Left ventricle myocardium inferior (tissue), 1 donor: Measurements from ENCODE around the gene GNG5. TPM values are rescaled to one million over a fixed set of nuclear protein-coding genes. Genes with fewer than 3 reads are reported as not detected.

Source experiments
- DNase-seq: peaks from one replicate; pipeline ENCODE4 v3.0.0-alpha.2; 2020
- H3K27ac ChIP-seq: fragments of 200-600 bp; replicated peaks from 2 replicates; pipeline ENCODE4 v1.8.0; 2021
- H3K27me3 ChIP-seq: fragments of 200-600 bp; 2 replicates; pipeline ENCODE4 v1.8.0; 2021; ENCODE audit warnings: low read depth
- H3K36me3 ChIP-seq: fragments of 200-600 bp; 2 replicates; pipeline ENCODE4 v1.8.0; 2021
- H3K4me1 ChIP-seq: fragments of 200-600 bp; 2 replicates; pipeline ENCODE4 v1.8.0; 2021
- H3K4me3 ChIP-seq: fragments of 200-600 bp; 2 replicates; pipeline ENCODE4 v1.8.0; 2021; ENCODE audit warnings: mild to moderate bottlenecking, moderate library complexity
- H3K9me3 ChIP-seq: fragments of 200-600 bp; replicated peaks from 2 replicates; pipeline ENCODE4 v1.8.0; 2021
- intact Hi-C: fragments of 100-400 bp; cut with micrococcal nuclease; formaldehyde crosslinking; loops from one replicate; pipeline ENCODE4 v1.11.0; 2022
- total RNA-seq: library from RNA; stranded (reverse); fragmentation: NEBNext Ultra II Directional; extraction: Animal tissue kit (Norgen Biotek cat#: 25700); gene quantifications from one replicate; pipeline ENCODE4 v1.2.1, GENCODE V29; 2021
- TF ChIP-seq, protein P1 (sequence below): fragments of 200-600 bp; IDR thresholded peaks from 2 replicates; pipeline ENCODE4 v1.8.0; 2021; ENCODE audit warnings: antibody characterized with exemption, mild to moderate bottlenecking, borderline replicate concordance
- donor health status: DM: no; HTN: yes; CAD: no; lungs with severe emphysema.

GNG5 gene
- total RNA-seq, 1 donor from 2014 or later, result 170 TPM

DNA sequence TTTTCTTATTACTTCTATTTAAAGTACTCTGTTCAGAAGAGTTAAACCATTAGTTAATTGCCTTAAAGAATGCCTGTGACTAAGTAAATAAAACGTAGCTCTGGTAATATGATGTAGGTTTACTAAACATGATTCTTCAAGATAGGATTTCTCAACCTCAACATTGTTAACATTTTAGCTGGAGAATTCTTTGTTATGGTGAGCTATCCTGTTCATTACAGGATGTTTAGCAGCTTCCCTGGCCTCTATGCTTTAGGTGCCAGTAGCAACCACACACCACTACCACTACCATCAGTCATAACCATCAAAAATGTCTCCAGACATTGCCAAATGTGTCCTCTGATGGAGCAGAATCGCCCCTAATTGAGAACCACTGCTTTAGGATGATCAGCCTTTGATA, 16.6 kb downstream of the GNG5 start:
- no peak overlapping the region for H3K4me3 ChIP-seq
- H3K4me1 ChIP-seq, result peaks cover 41% of the 10 kb centered on the region
- TF ChIP-seq, protein P1, sequence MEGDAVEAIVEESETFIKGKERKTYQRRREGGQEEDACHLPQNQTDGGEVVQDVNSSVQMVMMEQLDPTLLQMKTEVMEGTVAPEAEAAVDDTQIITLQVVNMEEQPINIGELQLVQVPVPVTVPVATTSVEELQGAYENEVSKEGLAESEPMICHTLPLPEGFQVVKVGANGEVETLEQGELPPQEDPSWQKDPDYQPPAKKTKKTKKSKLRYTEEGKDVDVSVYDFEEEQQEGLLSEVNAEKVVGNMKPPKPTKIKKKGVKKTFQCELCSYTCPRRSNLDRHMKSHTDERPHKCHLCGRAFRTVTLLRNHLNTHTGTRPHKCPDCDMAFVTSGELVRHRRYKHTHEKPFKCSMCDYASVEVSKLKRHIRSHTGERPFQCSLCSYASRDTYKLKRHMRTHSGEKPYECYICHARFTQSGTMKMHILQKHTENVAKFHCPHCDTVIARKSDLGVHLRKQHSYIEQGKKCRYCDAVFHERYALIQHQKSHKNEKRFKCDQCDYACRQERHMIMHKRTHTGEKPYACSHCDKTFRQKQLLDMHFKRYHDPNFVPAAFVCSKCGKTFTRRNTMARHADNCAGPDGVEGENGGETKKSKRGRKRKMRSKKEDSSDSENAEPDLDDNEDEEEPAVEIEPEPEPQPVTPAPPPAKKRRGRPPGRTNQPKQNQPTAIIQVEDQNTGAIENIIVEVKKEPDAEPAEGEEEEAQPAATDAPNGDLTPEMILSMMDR, result no peak
- intact Hi-C loops, result no loop called here
- no peaks in the 10 kb centered on the region for H3K9me3 ChIP-seq
- H3K36me3 ChIP-seq, result peaks cover 68% of the 10 kb centered on the region
- H3K27ac ChIP-seq, result peak overlapping the region; percentile 5
- H3K27me3 ChIP-seq, result no peaks in the 10 kb centered on the region
- no peak for DNase-seq

DNA sequence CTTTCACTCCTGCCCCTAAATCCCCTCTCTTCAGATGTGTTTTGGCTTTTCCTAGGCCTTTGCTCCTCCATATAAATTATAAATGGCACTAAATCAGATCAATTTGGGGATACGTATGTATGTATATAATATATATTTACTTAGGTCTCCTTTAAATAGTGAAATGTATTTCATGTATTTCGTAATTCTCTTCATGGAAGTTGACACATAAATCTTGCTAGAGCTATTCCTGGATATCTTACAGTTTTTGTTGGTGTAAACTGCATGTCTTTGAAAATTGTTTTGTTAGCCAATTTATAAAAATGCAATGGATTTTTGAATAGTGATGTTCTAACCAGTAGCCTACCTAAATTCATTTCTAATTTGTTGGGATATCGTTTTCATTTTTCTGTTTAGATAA, 18.3 kb downstream of the GNG5 start:
- peaks cover 39% of the 10 kb centered on the region for H3K4me1 ChIP-seq
- no peak for DNase-seq
- intact Hi-C loops, result no loop called here

DNA sequence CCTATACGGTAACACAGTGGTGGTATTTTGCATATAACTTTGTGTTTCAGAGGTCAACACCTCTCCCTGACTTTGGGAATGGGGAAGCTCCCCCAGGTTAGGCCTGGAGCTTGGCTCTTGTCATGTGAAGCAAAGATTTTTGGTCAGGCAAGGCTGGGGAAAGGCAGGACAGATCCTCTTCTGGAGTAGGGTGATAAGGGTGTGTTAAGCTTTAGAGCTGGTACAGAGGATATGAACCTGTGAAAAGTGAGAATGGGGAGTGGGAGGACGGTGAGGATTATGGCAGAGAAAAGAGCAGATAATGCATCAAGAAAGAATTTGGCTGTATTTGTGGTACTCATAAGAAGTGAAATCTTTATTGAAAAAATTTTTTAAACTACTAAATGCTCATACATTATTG, 25.1 kb downstream of the GNG5 start:
- intact Hi-C loops, result no loop called here
- Histone ChIP-seq H3K36me3 (peaks cover 41% of the 10 kb centered on the region), H3K9me3 (no peaks in the 10 kb centered on the region), H3K27ac (no peak overlapping the region), H3K4me3 (no peak overlapping the region), H3K27me3 (peaks cover 19% of the 10 kb centered on the region), H3K4me1 (peaks cover 47% of the 10 kb centered on the region)
- DNase-seq, result no peak
- TF ChIP-seq, protein P1, result no peak

More for the DNA sequence above, 18.3 kb downstream of the GNG5 start:
- no peak overlapping the region for H3K4me3 ChIP-seq
- no peak overlapping the region for H3K27ac ChIP-seq
- no peaks in the 10 kb centered on the region for H3K9me3 ChIP-seq
- H3K27me3 ChIP-seq, result no peaks in the 10 kb centered on the region
- peaks cover 71% of the 10 kb centered on the region for H3K36me3 ChIP-seq
- TF ChIP-seq, protein P1, result no peak

DNA sequence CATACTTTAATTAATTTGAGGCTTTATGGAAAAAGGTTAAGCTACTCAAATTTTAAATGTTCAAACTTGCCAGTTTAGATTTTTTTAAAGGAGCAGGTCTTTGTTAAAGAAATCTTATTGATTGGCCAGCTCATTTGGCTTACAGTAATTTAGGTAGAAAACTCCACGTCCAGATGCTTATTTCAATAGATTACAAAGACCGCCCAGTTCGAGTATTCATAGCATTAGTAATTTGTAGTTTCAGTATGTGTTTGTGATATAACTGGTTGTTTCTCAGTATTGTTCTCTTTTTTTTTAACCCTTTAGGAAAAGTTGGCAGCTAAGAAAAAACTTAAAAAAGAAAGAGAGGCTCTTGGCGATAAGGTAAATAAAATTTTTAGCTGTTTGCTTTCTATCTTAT, 25.7 kb downstream of the GNG5 start:
- no peak for DNase-seq
- peaks cover 38% of the 10 kb centered on the region for H3K36me3 ChIP-seq
- H3K4me1 ChIP-seq, result peaks cover 47% of the 10 kb centered on the region
- TF ChIP-seq, protein P1, result no peak
- H3K27ac ChIP-seq, result no peak overlapping the region
- intact Hi-C loops, result no loop called here
- H3K9me3 ChIP-seq, result no peaks in the 10 kb centered on the region
- peaks cover 25% of the 10 kb centered on the region for H3K27me3 ChIP-seq
- peak overlapping the region; percentile 86 for H3K4me3 ChIP-seq

DNA sequence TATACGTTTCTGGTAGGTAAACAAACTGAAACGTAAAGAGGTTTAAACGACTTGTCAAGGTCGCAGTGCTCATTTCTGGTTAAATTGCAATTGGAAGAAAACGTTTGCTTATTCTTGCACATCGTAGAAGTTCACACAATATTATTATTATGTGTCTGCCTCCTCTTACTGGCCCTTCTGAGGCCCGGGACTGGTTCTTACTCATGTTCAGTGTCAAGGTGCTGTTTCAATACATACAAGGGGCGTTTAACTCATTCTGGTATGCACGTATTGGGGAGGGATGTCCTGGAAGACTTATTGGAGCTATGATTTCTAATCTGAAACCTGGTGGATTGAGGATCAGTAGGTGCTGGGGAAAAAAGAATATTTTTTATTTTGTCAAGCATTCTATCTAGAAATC, 26.4 kb downstream of the GNG5 start:
- Histone ChIP-seq H3K9me3 (no peaks in the 10 kb centered on the region), H3K27me3 (peaks cover 32% of the 10 kb centered on the region), H3K4me3 (peak overlapping the region; percentile 86), H3K4me1 (peaks cover 47% of the 10 kb centered on the region), H3K27ac (peak overlapping the region; percentile 93), H3K36me3 (peaks cover 32% of the 10 kb centered on the region)
- intact Hi-C loops, result no loop called here
- TF ChIP-seq, protein P1, result no peak
- no peak for DNase-seq
